Stimulated activated CD4-positive, alpha-beta T cell treated with anti-CD3 and anti-CD28 coated beads, Interleukin-12 subunit alpha, Interleukin-12 subunit beta, amount 100 ng/mL, for 4 hours (primary cell): Measurements from ENCODE around the gene AANAT.

ENCODE experiments used
- DNase-seq: peaks from one replicate; pipeline ENCODE4 v3.0.0-alpha.2; 2020

Gene AANAT

GRCh38 chr17:76491271-76492122, 24.1 kb downstream of the AANAT start:
- DNase-seq: no peak

GRCh38 chr17:76492123-76492988, 25.0 kb downstream of the AANAT start:
- DNase-seq: no peak

- DNase-seq: no peak
These were observed 25.6 kb downstream of the AANAT start for GRCh38 chr17:76492989-76493501.

GRCh38 chr17:76493505-76494167, 26.2 kb downstream of the AANAT start:
- DNase-seq: no peak

- no peak for DNase-seq
These were observed 28.4 kb downstream of the AANAT start for GRCh38 chr17:76495663-76496400.

- no peak for DNase-seq
These were observed 29.1 kb downstream of the AANAT start for GRCh38 chr17:76496464-76496863.

GRCh38 chr17:76497699-76497978, 30.2 kb downstream of the AANAT start:
- DNase-seq: no peak

- no peak for DNase-seq
These were observed 30.8 kb downstream of the AANAT start for GRCh38 chr17:76497979-76498875.

GRCh38 chr17:76498876-76499251, 31.5 kb downstream of the AANAT start:
- DNase-seq: no peak

GRCh38 chr17:76499267-76499667, 31.9 kb downstream of the AANAT start:
- no peak for DNase-seq

- no peak for DNase-seq
These were observed 32.8 kb downstream of the AANAT start for GRCh38 chr17:76500074-76500746.

GRCh38 chr17:76500747-76501017, 33.3 kb downstream of the AANAT start:
- no peak for DNase-seq

- peak; percentile 96 for DNase-seq
These were observed 33.8 kb downstream of the AANAT start, which contains the start of gene RHBDF2 for GRCh38 chr17:76501018-76501826. Gene RHBDF2, minus strand, starts transcription at chr17:76501423. Its CDS starts 19,899 bp downstream, at chr17:76481524.

GRCh38 chr17:76501827-76502307, 34.5 kb downstream of the AANAT start:
- no peak for DNase-seq

GRCh38 chr17:76502341-76503211, 35.2 kb downstream of the AANAT start:
- DNase-seq: no peak

- no peak for DNase-seq
These were observed 36.7 kb downstream of the AANAT start for GRCh38 chr17:76504117-76504516.

GRCh38 chr17:76506408-76507345, 39.3 kb downstream of the AANAT start:
- peak; percentile 84 for DNase-seq
